Vagina (tissue), 2 donors: ENCODE measurements around the gene DLG2. TPM values are rescaled to one million over a fixed set of nuclear protein-coding genes. Genes with fewer than 3 reads are reported as not detected.

Source experiments
- DNase-seq, 2 donors: peaks; one replicate each; pipeline ENCODE4 v3.0.0-alpha.2; 2017; ENCODE audit errors: extremely low spot score in 2 of 2
- H3K27ac ChIP-seq: fragments of 200-600 bp; sonication (generic); one replicate; pipeline ENCODE4 v1.5.1; 2019
- H3K27me3 ChIP-seq: fragments of 200-600 bp; sonication (generic); one replicate; pipeline ENCODE4 v1.5.1; 2019
- H3K36me3 ChIP-seq, 2 donors: fragments of 200-600 bp; sonication (generic); one replicate each; pipeline ENCODE4 v1.5.1; 2017 to 2019
- H3K4me1 ChIP-seq: fragments of 200-600 bp; sonication (generic); one replicate; pipeline ENCODE4 v1.5.1; 2019
- H3K4me3 ChIP-seq, 2 donors: fragments of 200-600 bp; sonication (generic); 1 replicate in 1 of 2; 2 replicates in 1 of 2; pipeline ENCODE4 v1.5.1; 2016 to 2019
- H3K9me3 ChIP-seq: fragments of 200-600 bp; sonication (generic); one replicate; pipeline ENCODE4 v1.5.1; 2019
- POLR2A ChIP-seq, 2 donors: fragments of 450-650 bp; IDR thresholded peaks; one replicate each; pipeline ENCODE4 v1.6.1; 2017; ENCODE audit warnings: antibody characterized with exemption in 2 of 2, mild to moderate bottlenecking in 2 of 2, moderate library complexity in 2 of 2
- POLR2AphosphoS5 ChIP-seq, 2 donors: sonication (generic); formaldehyde crosslinking; IDR thresholded peaks; one replicate each; pipeline ENCODE4 v1.9.0; 2017; ENCODE audit warnings: antibody characterized with exemption in 2 of 2, mild to moderate bottlenecking in 2 of 2, low read depth in 1 of 2; ENCODE audit not compliant: insufficient read depth in 1 of 2
- intact Hi-C: fragments of 100-400 bp; cut with DNase I; formaldehyde crosslinking; loops from one replicate; pipeline ENCODE4 v1.15.1; 2023
- total RNA-seq: library from RNA; depleted of rRNA; stranded (reverse); fragments of >200 nt; gene quantifications from one replicate; pipeline ENCODE4 v1.2.3, GENCODE V29; 2016
- TF ChIP-seq, protein P1 (sequence below), 3 experiments: fragments of 450-650 bp in 2 of 3; fragments of 200-600 bp in 1 of 3; sonication (generic) in 1 of 3; IDR thresholded peaks; one replicate each; pipeline ENCODE4 v1.5.1; 2017 to 2019; ENCODE audit warnings: antibody characterized with exemption in 3 of 3, mild to moderate bottlenecking in 2 of 3, moderate library complexity in 2 of 3

Gene DLG2
- total RNA-seq, 1 donor from 2014 or later = 10.1 TPM

DNA sequence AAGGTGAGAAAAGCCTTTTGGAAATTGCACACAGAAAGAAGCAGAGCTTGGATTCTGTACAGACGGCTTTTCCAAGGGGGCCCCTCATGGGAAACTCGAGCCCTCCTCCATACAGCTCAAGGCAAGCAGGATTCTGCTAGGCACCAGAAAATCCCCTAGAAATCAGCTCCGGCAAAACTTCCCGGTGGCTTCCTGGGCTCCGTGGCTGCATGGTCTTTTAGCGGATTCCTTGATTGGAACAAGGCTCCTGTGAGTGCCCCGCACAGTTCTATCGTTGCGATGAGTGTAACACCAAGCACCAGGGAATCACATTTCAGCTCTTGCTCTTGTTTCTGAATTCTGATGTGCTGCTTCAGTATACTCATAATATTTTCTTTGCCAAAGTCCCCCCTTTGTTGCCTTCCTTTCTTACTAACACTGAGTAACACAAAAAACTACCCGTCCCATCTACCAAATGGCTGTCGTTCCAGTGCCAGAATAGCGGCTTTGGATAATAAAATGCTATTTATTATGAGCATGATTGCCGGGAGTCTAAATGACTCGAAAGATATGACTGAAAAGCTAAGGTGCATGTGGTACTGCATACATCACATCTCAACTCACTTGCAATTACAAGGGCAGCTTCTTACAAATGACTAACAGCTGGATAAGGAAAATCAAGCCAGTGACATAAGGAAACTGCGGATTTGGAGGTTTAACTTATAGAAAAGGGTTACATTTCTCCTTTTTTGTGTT, 494.1 kb downstream of the DLG2 start:
- Histone ChIP-seq H3K4me3 (no peak overlapping the region), H3K4me1 (no peaks in the 10 kb centered on the region)

GRCh38 chr11:85127349-85127748, 499.8 kb downstream of the DLG2 start:
- no peaks in the 10 kb centered on the region for H3K4me1 ChIP-seq
- intact Hi-C loops = no loop called here
- H3K4me3 ChIP-seq = no peak overlapping the region
- no peaks in the 10 kb centered on the region for H3K36me3 ChIP-seq
- no peak for DNase-seq
- TF ChIP-seq POLR2AphosphoS5 (IDR thresholded peaks at IDR 0.05; ENCODE audit: insufficient read depth in 1 of 2, low read depth in 1 of 2) (no peak), POLR2A (IDR thresholded peaks at IDR 0.05) (no peak)
- TF ChIP-seq, protein P1, sequence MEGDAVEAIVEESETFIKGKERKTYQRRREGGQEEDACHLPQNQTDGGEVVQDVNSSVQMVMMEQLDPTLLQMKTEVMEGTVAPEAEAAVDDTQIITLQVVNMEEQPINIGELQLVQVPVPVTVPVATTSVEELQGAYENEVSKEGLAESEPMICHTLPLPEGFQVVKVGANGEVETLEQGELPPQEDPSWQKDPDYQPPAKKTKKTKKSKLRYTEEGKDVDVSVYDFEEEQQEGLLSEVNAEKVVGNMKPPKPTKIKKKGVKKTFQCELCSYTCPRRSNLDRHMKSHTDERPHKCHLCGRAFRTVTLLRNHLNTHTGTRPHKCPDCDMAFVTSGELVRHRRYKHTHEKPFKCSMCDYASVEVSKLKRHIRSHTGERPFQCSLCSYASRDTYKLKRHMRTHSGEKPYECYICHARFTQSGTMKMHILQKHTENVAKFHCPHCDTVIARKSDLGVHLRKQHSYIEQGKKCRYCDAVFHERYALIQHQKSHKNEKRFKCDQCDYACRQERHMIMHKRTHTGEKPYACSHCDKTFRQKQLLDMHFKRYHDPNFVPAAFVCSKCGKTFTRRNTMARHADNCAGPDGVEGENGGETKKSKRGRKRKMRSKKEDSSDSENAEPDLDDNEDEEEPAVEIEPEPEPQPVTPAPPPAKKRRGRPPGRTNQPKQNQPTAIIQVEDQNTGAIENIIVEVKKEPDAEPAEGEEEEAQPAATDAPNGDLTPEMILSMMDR (IDR thresholded peaks at IDR 0.05) = no peak
- no peaks in the 10 kb centered on the region for H3K27me3 ChIP-seq
- H3K27ac ChIP-seq = no peak overlapping the region
- no peaks in the 10 kb centered on the region for H3K9me3 ChIP-seq

More for the DNA sequence above, 494.1 kb downstream of the DLG2 start:
- TF ChIP-seq POLR2AphosphoS5 (IDR thresholded peaks at IDR 0.05; ENCODE audit: insufficient read depth in 1 of 2, low read depth in 1 of 2) = no peak
- no peak for TF ChIP-seq POLR2A (IDR thresholded peaks at IDR 0.05)
- Histone ChIP-seq H3K36me3 (no peaks in the 10 kb centered on the region), H3K9me3 (no peaks in the 10 kb centered on the region), H3K27ac (no peak overlapping the region), H3K27me3 (no peaks in the 10 kb centered on the region)
- intact Hi-C loops = no loop called here
- no peak for DNase-seq

DNA sequence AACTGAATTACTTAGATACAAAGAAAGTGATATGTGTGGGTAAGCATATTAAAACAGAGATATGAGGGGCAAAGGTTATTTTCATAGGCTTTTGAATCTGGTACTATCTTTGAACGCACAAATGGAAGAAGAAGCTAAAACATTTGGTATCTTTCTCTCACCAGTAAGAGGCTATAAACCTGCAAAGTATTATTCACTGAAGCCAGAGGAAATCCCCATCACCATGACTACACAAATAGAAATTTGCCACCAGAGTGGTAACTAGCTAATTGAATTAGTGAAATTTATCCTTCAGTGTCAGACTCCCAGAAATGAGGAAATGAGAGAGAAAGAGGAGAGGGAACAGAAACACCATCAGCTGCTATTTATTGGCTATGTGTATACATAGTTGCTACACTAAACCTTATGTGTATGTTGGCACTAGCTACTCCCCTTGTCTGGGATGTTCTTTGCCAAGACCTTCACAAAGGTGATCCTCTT, 503.4 kb downstream of the DLG2 start:
- Histone ChIP-seq H3K27me3 (no peaks in the 10 kb centered on the region), H3K36me3 (no peaks in the 10 kb centered on the region), H3K27ac (no peak overlapping the region), H3K4me3 (no peak overlapping the region), H3K4me1 (no peaks in the 10 kb centered on the region), H3K9me3 (no peaks in the 10 kb centered on the region)
- intact Hi-C loops = no loop called here
- no peak for DNase-seq
- TF ChIP-seq, protein P1 (IDR thresholded peaks at IDR 0.05) = no peak
- TF ChIP-seq POLR2A (IDR thresholded peaks at IDR 0.05) (no peak), POLR2AphosphoS5 (IDR thresholded peaks at IDR 0.05; ENCODE audit: insufficient read depth in 1 of 2, low read depth in 1 of 2) (no peak)

DNA sequence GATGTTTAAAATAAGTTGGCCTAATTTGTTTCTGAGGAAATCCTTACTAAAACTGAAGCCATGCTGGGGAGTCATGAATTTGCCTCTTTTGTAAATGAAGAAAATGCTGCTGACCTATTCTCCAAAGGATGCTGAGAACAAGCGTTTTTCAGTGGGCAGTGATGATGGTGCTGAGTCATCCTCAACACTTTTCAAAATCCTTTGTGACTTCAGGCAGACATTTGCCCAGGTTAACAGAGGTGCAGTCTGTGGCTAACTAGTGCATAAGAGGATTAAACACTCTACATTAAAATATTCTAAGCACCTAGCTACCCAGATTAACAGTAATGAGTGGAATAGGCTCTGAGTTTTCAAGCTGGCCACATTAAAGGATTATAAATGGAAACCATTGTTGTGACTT, 509.0 kb downstream of the DLG2 start:
- TF ChIP-seq POLR2AphosphoS5 (IDR thresholded peaks at IDR 0.05; ENCODE audit: insufficient read depth in 1 of 2, low read depth in 1 of 2) (no peak), POLR2A (IDR thresholded peaks at IDR 0.05) (no peak)
- TF ChIP-seq, protein P1 (IDR thresholded peaks at IDR 0.05) = no peak
- Histone ChIP-seq H3K27me3 (no peaks in the 10 kb centered on the region), H3K36me3 (no peaks in the 10 kb centered on the region), H3K4me1 (no peaks in the 10 kb centered on the region), H3K9me3 (no peaks in the 10 kb centered on the region), H3K4me3 (no peak overlapping the region), H3K27ac (no peak overlapping the region)
- DNase-seq = no peak
- intact Hi-C loops = no loop called here

DNA sequence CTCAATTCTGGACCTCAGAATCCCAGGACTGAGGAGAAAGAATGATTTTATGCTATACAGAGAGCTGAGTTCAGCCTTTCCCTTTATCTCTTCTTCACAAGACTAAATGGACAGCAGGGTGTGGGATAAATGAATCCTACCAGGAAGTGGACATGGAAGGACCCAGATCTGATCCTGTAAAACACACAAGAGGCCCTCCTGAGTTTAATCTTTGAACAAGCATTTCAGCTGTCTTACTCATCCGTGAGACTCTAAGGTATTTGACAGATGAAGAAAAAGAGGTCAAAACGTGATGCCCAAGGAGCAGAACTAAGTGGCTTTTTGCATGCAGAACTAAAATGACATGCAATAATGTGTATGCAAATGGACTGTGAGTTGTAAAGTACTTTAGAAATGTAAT, 511.3 kb downstream of the DLG2 start:
- intact Hi-C loops = no loop called here

More for the DNA sequence above, 511.3 kb downstream of the DLG2 start:
- no peak overlapping the region for H3K4me3 ChIP-seq
- DNase-seq = no peak
- no peaks in the 10 kb centered on the region for H3K27me3 ChIP-seq
- no peaks in the 10 kb centered on the region for H3K9me3 ChIP-seq
- H3K27ac ChIP-seq = no peak overlapping the region
- no peaks in the 10 kb centered on the region for H3K36me3 ChIP-seq
- H3K4me1 ChIP-seq = no peaks in the 10 kb centered on the region
- TF ChIP-seq, protein P1 (IDR thresholded peaks at IDR 0.05) = no peak
- TF ChIP-seq POLR2AphosphoS5 (IDR thresholded peaks at IDR 0.05; ENCODE audit: insufficient read depth in 1 of 2, low read depth in 1 of 2) (no peak), POLR2A (IDR thresholded peaks at IDR 0.05) (no peak)
